Measurements from ENCODE around the gene TMEM18. TPM values are rescaled to one million over a fixed set of nuclear protein-coding genes. Genes with fewer than 3 reads are reported as not detected.

TMEM18 gene
- total RNA-seq, 1 experiment from 2014 or later = 30.7 TPM

- H4K20me1 ChIP-seq (ENCODE audit: control insufficient read depth, insufficient read depth, insufficient read length) = no peaks in the 10 kb centered on the region
- H3T11ph ChIP-seq (ENCODE audit: low read length) = no peak overlapping the region
- peaks cover 1% of the 10 kb centered on the region; the same call in 1 of the 2 replicates for H3K27me3 Mint-ChIP-seq (ENCODE audit: low read depth)
- H3K79me1 ChIP-seq (ENCODE audit: insufficient read depth, low read depth, low read length, poor library complexity, severe bottlenecking) = no peaks in the 10 kb centered on the region
- H4K8ac ChIP-seq (replicated peaks; ENCODE audit: insufficient read length, low read depth, low read length) = no peak overlapping the region
- H2AFZ ChIP-seq (ENCODE audit: low read length) = no peak overlapping the region
- peak; percentile 27 for DNase-seq
- H2BK5ac ChIP-seq (ENCODE audit: insufficient read length, low read length) = no peak overlapping the region
- no peak overlapping the region for H3K18ac ChIP-seq (ENCODE audit: insufficient read length, low read depth, low read length)
- H3K79me2 ChIP-seq (ENCODE audit: insufficient read depth, low read length) = no peaks in the 10 kb centered on the region
- no peak overlapping the region for H3K23ac ChIP-seq (ENCODE audit: insufficient read length, low read depth, low read length)
- no peak overlapping the region for H4K91ac ChIP-seq (ENCODE audit: insufficient read length, low read depth, low read length)
- H3K36me3 Mint-ChIP-seq (ENCODE audit: insufficient read depth in 1 of 3, low read depth in 3 of 3) = no peaks in the 10 kb centered on the region
- H3K14ac ChIP-seq (ENCODE audit: insufficient read depth, low read length) = no peak overlapping the region
- no peak overlapping the region for H3K4me3 Mint-ChIP-seq
- no peak overlapping the region for H2AK5ac ChIP-seq (ENCODE audit: insufficient read length, low read length)
- TF ChIP-seq CTCF (conservative IDR thresholded peaks at IDR 0.05) = no peak
- no peak overlapping the region for H3K56ac ChIP-seq (ENCODE audit: insufficient read length, low read depth, low read length)
- WGBS (ENCODE audit: extremely low coverage, insufficient read length, low lambda C conversion rate) = no CpG with 5 or more reads among the region's 45 CpGs
- H3K27me3 ChIP-seq (ENCODE audit: insufficient read depth, low read length) = no peaks in the 10 kb centered on the region
- peaks cover 0 to under 1% of the 10 kb centered on the region in 2 experiments; a peak in 2 of 4 replicates for H3K4me1 Mint-ChIP-seq
- H2BK20ac ChIP-seq (ENCODE audit: low read depth, low read length, poor library complexity, severe bottlenecking) = no peak overlapping the region
- no peak overlapping the region for H2BK15ac ChIP-seq (ENCODE audit: low read depth, low read length)
- H3K27ac Mint-ChIP-seq = peak overlapping the region in 1 of 3 experiments; percentile 67; a peak in 1 of 7 replicates
- H3K27ac ChIP-seq (ENCODE audit: insufficient read length, low read depth, low read length) = no peak overlapping the region
- peaks cover 2 to 4% of the 10 kb centered on the region in 2 experiments; a peak in 4 of 5 replicates for H3K9me3 Mint-ChIP-seq
- H3K9me3 ChIP-seq (ENCODE audit: control insufficient read depth, low read depth, low read length) = no peaks in the 10 kb centered on the region
- no peak overlapping the region for H3K9ac ChIP-seq (ENCODE audit: extremely low read depth, insufficient read length, low read length)
- H2BK12ac ChIP-seq (ENCODE audit: insufficient read length, low read depth, low read length) = no peak overlapping the region
- H3K4ac ChIP-seq (ENCODE audit: low read depth, low read length) = no peak overlapping the region
- no peak overlapping the region for H3K4me2 ChIP-seq (ENCODE audit: insufficient read depth, insufficient read length, low read length)
- H2BK120ac ChIP-seq (ENCODE audit: low read depth, low read length, poor library complexity, severe bottlenecking) = no peak overlapping the region
- H3K23me2 ChIP-seq (ENCODE audit: insufficient read length, low read depth, low read length, poor library complexity, severe bottlenecking) = no peaks in the 10 kb centered on the region
- no peak overlapping the region for H4K5ac ChIP-seq (ENCODE audit: insufficient read length, low read depth, low read length)
- H3K4me1 ChIP-seq (ENCODE audit: insufficient read depth, low read length) = no peaks in the 10 kb centered on the region
Measured at GRCh38 chr2:621303-622099, 55.7 kb downstream of the TMEM18 start.
